NCI-H1930 (cell line): Measurements from ENCODE around the gene AP3S1.
A peak's percentile ranks its signal among the peaks of the same experiment; 100 is the strongest.

ENCODE experiments used
- DNase-seq, 2 experiments: peaks; one replicate each; lab custom pipeline; 2025; lab: John Stamatoyannopoulos, UW

Gene AP3S1

GRCh38 chr5:115825948-115826347 lies 15.8 kb upstream of the AP3S1 start:
- no peak for DNase-seq

GRCh38 chr5:115829913-115830312 lies 11.8 kb upstream of the AP3S1 start:
- DNase-seq = no peak

- DNase-seq = no peak
These were observed 10.5 kb upstream of the AP3S1 start for GRCh38 chr5:115831163-115831768.

- DNase-seq = no peak
These were observed 6.3 kb upstream of the AP3S1 start for GRCh38 chr5:115835481-115835880.

GRCh38 chr5:115838885-115839518 lies 2.7 kb upstream of the AP3S1 start:
- DNase-seq = no peak

GRCh38 chr5:115840873-115841272 lies 862 bp upstream of the AP3S1 start:
- DNase-seq = no peak

GRCh38 chr5:115842089-115842935 lies 577 bp downstream of the AP3S1 start:
- DNase-seq = peak; percentile 19 to 62

- no peak for DNase-seq
These were observed 1.2 kb downstream of the AP3S1 start for GRCh38 chr5:115842952-115843351.

- no peak for DNase-seq
These were observed 1.9 kb downstream of the AP3S1 start for GRCh38 chr5:115843444-115844130.

- no peak for DNase-seq
These were observed 2.6 kb downstream of the AP3S1 start for GRCh38 chr5:115844321-115844817.

GRCh38 chr5:115847290-115847689 lies 5.6 kb downstream of the AP3S1 start:
- no peak for DNase-seq

- DNase-seq = no peak
These were observed 7.6 kb downstream of the AP3S1 start for GRCh38 chr5:115849258-115849798.

- DNase-seq = no peak
These were observed 9.1 kb downstream of the AP3S1 start for GRCh38 chr5:115850744-115851416.

GRCh38 chr5:115854139-115854538 lies 12.4 kb downstream of the AP3S1 start:
- DNase-seq = no peak

GRCh38 chr5:115855959-115856358 lies 14.2 kb downstream of the AP3S1 start:
- DNase-seq = no peak

GRCh38 chr5:115857057-115857479 lies 15.3 kb downstream of the AP3S1 start:
- no peak for DNase-seq

GRCh38 chr5:115857626-115858349 lies 16.1 kb downstream of the AP3S1 start:
- no peak for DNase-seq

- DNase-seq = no peak
These were observed 16.7 kb downstream of the AP3S1 start for GRCh38 chr5:115858396-115858795.

- no peak for DNase-seq
These were observed 17.6 kb downstream of the AP3S1 start for GRCh38 chr5:115859378-115859777.

- DNase-seq = no peak
These were observed 27.6 kb downstream of the AP3S1 start for GRCh38 chr5:115869256-115869795.
